GM12878 (cell line): Measurements from ENCODE around the gene RAI2.

Experiments
- ATF2 ChIP-seq: IDR thresholded peaks from 2 replicates; pipeline ENCODE4 v1.6.1; 2012; ENCODE audit warnings: low read length, inconsistent platforms
- ETV6 ChIP-seq, 2 experiments: fragments of 450-650 bp in 1 of 2; IDR thresholded peaks in 1 of 2; conservative IDR thresholded peaks in 1 of 2; 2 replicates each; pipeline ENCODE4 v1.6.1; 2014; ENCODE audit warnings: antibody characterized with exemption in 1 of 2, borderline replicate concordance in 1 of 2, low read depth in 1 of 2, mild to moderate bottlenecking in 1 of 2, moderate library complexity in 1 of 2
- EZH2 ChIP-seq: IDR thresholded peaks from 2 replicates; pipeline ENCODE4 v1.6.1; 2012; ENCODE audit warnings: low read depth, mild to moderate bottlenecking, control low read depth, inconsistent platforms, low read length, borderline replicate concordance; ENCODE audit not compliant: control insufficient read depth
- MAX ChIP-seq: IDR thresholded peaks from 2 replicates; pipeline ENCODE4 v1.6.1; 2012; ENCODE audit warnings: low read depth, low read length, improper control_type of control experiment
- MEF2B ChIP-seq: fragments of 450-650 bp; IDR thresholded peaks from 2 replicates; pipeline ENCODE4 v1.6.1; 2018; ENCODE audit warnings: mild to moderate bottlenecking, moderate library complexity; ENCODE audit not compliant: partially characterized antibody, poor library complexity, severe bottlenecking
- PKNOX1 ChIP-seq: fragments of 450-650 bp; IDR thresholded peaks from 2 replicates; pipeline ENCODE4 v1.6.1; 2016; ENCODE audit warnings: mild to moderate bottlenecking
- POLR2A ChIP-seq: IDR thresholded peaks from 2 replicates; pipeline ENCODE4 v1.6.1; 2011; ENCODE audit warnings: low read depth, mild to moderate bottlenecking, low read length
- TCF12 ChIP-seq: IDR thresholded peaks from 2 replicates; pipeline ENCODE4 v1.6.1; 2011; ENCODE audit warnings: low read depth, mild to moderate bottlenecking, low read length
- YY1 ChIP-seq: IDR thresholded peaks from 2 replicates; pipeline ENCODE4 v1.6.1; 2011; ENCODE audit warnings: low read depth, mild to moderate bottlenecking, low read length
- ZNF274 ChIP-seq: IDR thresholded peaks from one replicate; pipeline ENCODE4 v1.8.0; 2011; ENCODE audit not compliant: insufficient read length, insufficient read depth
- TF ChIP-seq, protein P1 (sequence below), 3 experiments: IDR thresholded peaks in 2 of 3; conservative IDR thresholded peaks in 1 of 3; 2 replicates each; pipeline ENCODE4 v1.5.1; 2011; ENCODE audit warnings: low read depth in 3 of 3, low read length in 3 of 3, mild to moderate bottlenecking in 3 of 3, control low read depth in 2 of 3, moderate library complexity in 2 of 3, inconsistent platforms in 1 of 3, mixed read lengths in 1 of 3; ENCODE audit not compliant: control insufficient read depth in 2 of 3, insufficient read depth in 1 of 3; ENCODE audit errors: extremely low read depth in 1 of 3

DNA sequence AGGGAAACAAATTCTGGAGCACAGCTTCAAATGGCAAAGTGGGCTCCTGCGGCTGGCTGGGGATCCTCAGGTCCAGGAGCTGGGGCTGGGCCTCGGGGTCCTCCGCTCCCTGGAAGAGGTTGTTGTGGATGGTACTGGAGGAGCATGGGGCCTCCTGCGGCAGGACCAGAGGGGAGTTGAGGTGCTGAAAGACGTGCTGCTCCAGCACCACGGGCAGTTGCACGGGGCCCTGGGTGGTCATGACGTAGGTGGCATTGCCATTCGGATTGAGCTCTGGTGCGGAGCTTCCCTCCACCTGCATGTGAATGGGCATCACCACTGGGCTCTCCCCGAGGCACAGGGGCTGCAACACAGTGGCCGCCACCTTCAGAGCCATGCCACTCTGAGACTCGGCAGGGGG, 59.7 kb downstream of the RAI2 start:
- TF ChIP-seq TCF12 (no peak), ATF2 (no peak), PKNOX1 (no peak), ZNF274 (no peak), MAX (no peak), POLR2A (no peak), EZH2 (no peak), MEF2B (no peak), YY1 (no peak), ETV6 (conservative IDR thresholded peaks at IDR 0.05 in 1 of 2, IDR thresholded peaks at IDR 0.05 in 1 of 2; ENCODE audit: borderline replicate concordance in 1 of 2, low read depth in 1 of 2) (no peak)
- TF ChIP-seq, protein P1, sequence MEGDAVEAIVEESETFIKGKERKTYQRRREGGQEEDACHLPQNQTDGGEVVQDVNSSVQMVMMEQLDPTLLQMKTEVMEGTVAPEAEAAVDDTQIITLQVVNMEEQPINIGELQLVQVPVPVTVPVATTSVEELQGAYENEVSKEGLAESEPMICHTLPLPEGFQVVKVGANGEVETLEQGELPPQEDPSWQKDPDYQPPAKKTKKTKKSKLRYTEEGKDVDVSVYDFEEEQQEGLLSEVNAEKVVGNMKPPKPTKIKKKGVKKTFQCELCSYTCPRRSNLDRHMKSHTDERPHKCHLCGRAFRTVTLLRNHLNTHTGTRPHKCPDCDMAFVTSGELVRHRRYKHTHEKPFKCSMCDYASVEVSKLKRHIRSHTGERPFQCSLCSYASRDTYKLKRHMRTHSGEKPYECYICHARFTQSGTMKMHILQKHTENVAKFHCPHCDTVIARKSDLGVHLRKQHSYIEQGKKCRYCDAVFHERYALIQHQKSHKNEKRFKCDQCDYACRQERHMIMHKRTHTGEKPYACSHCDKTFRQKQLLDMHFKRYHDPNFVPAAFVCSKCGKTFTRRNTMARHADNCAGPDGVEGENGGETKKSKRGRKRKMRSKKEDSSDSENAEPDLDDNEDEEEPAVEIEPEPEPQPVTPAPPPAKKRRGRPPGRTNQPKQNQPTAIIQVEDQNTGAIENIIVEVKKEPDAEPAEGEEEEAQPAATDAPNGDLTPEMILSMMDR (IDR thresholded peaks at IDR 0.05 in 2 of 3, conservative IDR thresholded peaks at IDR 0.05 in 1 of 3; ENCODE audit: control insufficient read depth in 2 of 3, extremely low read depth in 1 of 3, insufficient read depth in 1 of 3, low read depth in 3 of 3, low read length in 3 of 3), result no peak
